Gastrocnemius medialis (tissue), 4 donors: ENCODE data around the gene AGPS.

Source experiments
- CTCF ChIP-seq, 5 experiments: fragments of 450-650 bp in 3 of 5; fragments of 200-600 bp in 2 of 5; sonication (generic) in 2 of 5; IDR thresholded peaks in 4 of 5; conservative IDR thresholded peaks in 1 of 5; 1 replicate in 4 of 5; 2 replicates in 1 of 5; pipeline ENCODE4 v1.5.1; 2016 to 2019; ENCODE audit warnings: antibody characterized with exemption in 5 of 5, mild to moderate bottlenecking in 3 of 5, moderate library complexity in 3 of 5
- POLR2A ChIP-seq, 2 donors: fragments of 450-650 bp; IDR thresholded peaks; one replicate each; pipeline ENCODE4 v1.6.1; 2017; ENCODE audit warnings: antibody characterized with exemption in 2 of 2, mild to moderate bottlenecking in 2 of 2, moderate library complexity in 2 of 2

DNA sequence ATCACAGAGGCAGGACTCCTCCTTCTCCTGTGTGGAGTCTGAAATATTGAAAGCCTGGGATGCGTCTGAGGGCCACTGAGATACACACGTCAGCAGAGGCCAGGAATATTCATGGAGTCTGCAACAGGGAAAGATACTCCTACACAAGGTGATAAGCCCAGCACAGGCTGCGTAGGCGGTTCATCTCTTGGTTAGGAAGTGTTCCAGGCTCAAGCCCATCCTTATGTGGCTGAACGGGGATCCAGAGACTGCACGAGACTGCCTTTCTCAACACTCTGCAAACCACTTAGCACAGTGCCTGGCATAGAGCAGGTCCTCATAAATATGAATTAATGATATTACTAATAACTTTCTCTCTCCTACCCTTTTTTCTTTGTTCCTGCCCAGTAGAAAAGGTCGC lies 29.2 kb upstream of the AGPS start:
- TF ChIP-seq CTCF (IDR thresholded peaks at IDR 0.05 in 4 of 5, conservative IDR thresholded peaks at IDR 0.05 in 1 of 5): no peak
- TF ChIP-seq POLR2A (IDR thresholded peaks at IDR 0.05): no peak
